ENCODE data around the gene LGALS9.
"Not testable (repeated sequence)": the region's sequence is repeated elsewhere in the genome, so short reads cannot be mapped to it uniquely, and the experiment has no call there.

LGALS9 gene

GRCh38 chr17:27625856-27626255 lies 5.1 kb upstream of the LGALS9 start:
- no peak for DNase-seq
- intact Hi-C loops (cut with DNase I) = no loop called here

- DNase-seq = no peak
- intact Hi-C loops (cut with DNase I) = no loop called here
These were observed 3.5 kb upstream of the LGALS9 start for GRCh38 chr17:27627514-27627913.

GRCh38 chr17:27628376-27628775 lies 2.6 kb upstream of the LGALS9 start:
- intact Hi-C loops (cut with DNase I) = no loop called here
- no peak for DNase-seq

- intact Hi-C loops (cut with DNase I) = not testable (repeated sequence)
These were observed 1.7 kb upstream of the LGALS9 start for GRCh38 chr17:27629260-27629659.

GRCh38 chr17:27631411-27631760 lies 398 bp downstream of the LGALS9 start:
- intact Hi-C loops (cut with DNase I) = no loop called here

More at GRCh38 chr17:27629260-27629659, 1.7 kb upstream of the LGALS9 start:
- not testable (repeated sequence) for DNase-seq

GRCh38 chr17:27631897-27632725 lies 1.1 kb downstream of the LGALS9 start:
- intact Hi-C loops (cut with DNase I) = no loop called here
- no peak for DNase-seq

More at GRCh38 chr17:27631411-27631760, 398 bp downstream of the LGALS9 start:
- DNase-seq = no peak

GRCh38 chr17:27632766-27633165 lies 1.8 kb downstream of the LGALS9 start:
- intact Hi-C loops (cut with DNase I) = not testable (repeated sequence)
- DNase-seq = peak in 9 of 10 donors; percentile 49 to 93 (median 58)

- intact Hi-C loops (cut with DNase I) = no loop called here
- DNase-seq = no peak
These were observed 2.5 kb downstream of the LGALS9 start for GRCh38 chr17:27633312-27634025.

- no peak for DNase-seq
- intact Hi-C loops (cut with DNase I) = no loop called here
These were observed 3.0 kb downstream of the LGALS9 start for GRCh38 chr17:27634026-27634335.

GRCh38 chr17:27634776-27635175 lies 3.8 kb downstream of the LGALS9 start:
- intact Hi-C loops (cut with DNase I) = no loop called here
- DNase-seq = no peak

GRCh38 chr17:27635275-27635823 lies 4.4 kb downstream of the LGALS9 start:
- intact Hi-C loops (cut with DNase I) = no loop called here
- no peak for DNase-seq

- intact Hi-C loops (cut with DNase I); DNase-seq: not testable (repeated sequence)
These were observed 5.1 kb downstream of the LGALS9 start for GRCh38 chr17:27636005-27636520.

- DNase-seq; intact Hi-C loops (cut with DNase I): not testable (repeated sequence)
These were observed 6.8 kb downstream of the LGALS9 start for GRCh38 chr17:27637818-27638217.

GRCh38 chr17:27638415-27638914 lies 7.5 kb downstream of the LGALS9 start:
- DNase-seq; intact Hi-C loops (cut with DNase I): not testable (repeated sequence)

GRCh38 chr17:27640790-27641189 lies 9.8 kb downstream of the LGALS9 start:
- no peak for DNase-seq
- intact Hi-C loops (cut with DNase I) = no loop called here

- DNase-seq = peak in 1 of 10 donors; percentile 65
- intact Hi-C loops (cut with DNase I) = no loop called here
These were observed 13.6 kb downstream of the LGALS9 start for GRCh38 chr17:27644586-27644985.

GRCh38 chr17:27645621-27646020 lies 14.6 kb downstream of the LGALS9 start:
- intact Hi-C loops (cut with DNase I); DNase-seq: not testable (repeated sequence)

- intact Hi-C loops (cut with DNase I) = no loop called here
- DNase-seq = peak in 1 of 10 donors; percentile 21
These were observed 15.2 kb downstream of the LGALS9 start for GRCh38 chr17:27646232-27646631.

GRCh38 chr17:27647765-27648164 lies 16.8 kb downstream of the LGALS9 start:
- intact Hi-C loops (cut with DNase I) = no loop called here
- DNase-seq = peak in 1 of 10 donors; percentile 46

GRCh38 chr17:27649111-27649571 lies 18.2 kb downstream of the LGALS9 start:
- intact Hi-C loops (cut with DNase I) = not testable (repeated sequence)
- DNase-seq = peak in 3 of 10 donors; percentile 34 to 83 (median 35)

GRCh38 chr17:27649929-27650328 lies 18.9 kb downstream of the LGALS9 start:
- peak; percentile 51 to 93 (median 58) for DNase-seq
- intact Hi-C loops (cut with DNase I) = loop anchor here (5.0 kb wide), 2 partner anchors 298 to 413 kb away; no protein-coding TSS in a partner anchor

All from posterior cingulate gyrus (tissue), 11 donors.